PC-9 (cell line): ENCODE results near the gene NUP210. TPM values are rescaled to one million over a fixed set of nuclear protein-coding genes. Genes with fewer than 3 reads are reported as not detected.

Experiments
- BruUV-seq: library from RNA; stranded (reverse); fragments of 400-500 nt; replicated peaks from 2 replicates; lab custom pipeline; 2021; lab: Mats Ljungman, UMichigan
- CTCF ChIA-PET: fragments of 300-600 bp; sonication (Branson Sonifier 250); formaldehyde crosslinking; loops from one replicate; lab custom pipeline; 2022; ENCODE audit warnings: antibody characterized with exemption; lab: Charles Lee
- POLR2A ChIA-PET: fragments of 300-600 bp; sonication (Branson Sonifier 250); formaldehyde crosslinking; loops from one replicate; lab custom pipeline; 2022; ENCODE audit warnings: antibody characterized with exemption; ENCODE audit not compliant: unreplicated experiment; lab: Charles Lee
- DNase-seq, 2 experiments: peaks; one replicate each; pipeline versions ENCODE4 v3.0.0 to v3.0.0-alpha.2; 2015 to 2022; ENCODE audit warnings: mixed read lengths in 1 of 2
- H2AFZ ChIP-seq: fragments of 200-600 bp; sonication (generic); 2 replicates; pipeline ENCODE4 v1.8.1; 2017; ENCODE audit warnings: antibody characterized with exemption
- H3F3A ChIP-seq: fragments of 200-600 bp; sonication (generic); 2 replicates; pipeline ENCODE4 v1.8.1; 2017; ENCODE audit warnings: antibody characterized with exemption, mild to moderate bottlenecking, low read depth; ENCODE audit not compliant: insufficient read depth
- H3K27ac ChIP-seq: fragments of 200-600 bp; sonication (generic); 2 replicates; pipeline ENCODE4 v1.6.1; 2016; ENCODE audit warnings: mixed run types
- H3K27me3 ChIP-seq: fragments of 200-600 bp; sonication (generic); 2 replicates; pipeline ENCODE4 v1.6.1; 2016; ENCODE audit warnings: low read depth, mixed run types; ENCODE audit not compliant: insufficient read depth
- H3K36me3 ChIP-seq: fragments of 200-600 bp; sonication (generic); 2 replicates; pipeline ENCODE4 v1.6.1; 2016; ENCODE audit warnings: low read depth, mixed run types
- H3K4me1 ChIP-seq: fragments of 200-600 bp; sonication (generic); replicated peaks from 2 replicates; pipeline ENCODE4 v1.6.1; 2016; ENCODE audit warnings: mixed run types; ENCODE audit not compliant: insufficient read depth
- H3K4me2 ChIP-seq: fragments of 200-600 bp; sonication (generic); 2 replicates; pipeline ENCODE4 v1.6.1; 2017; ENCODE audit warnings: mixed run types
- H3K4me3 ChIP-seq: fragments of 200-600 bp; sonication (generic); 2 replicates; pipeline ENCODE4 v1.6.1; 2016; ENCODE audit warnings: mixed run types
- H3K79me2 ChIP-seq: fragments of 200-600 bp; sonication (generic); 2 replicates; pipeline ENCODE4 v1.6.1; 2017; ENCODE audit warnings: low read depth, mixed run types
- H3K9me2 ChIP-seq: fragments of 200-600 bp; sonication (generic); 2 replicates; pipeline ENCODE4 v1.8.1; 2017; ENCODE audit warnings: mild to moderate bottlenecking; ENCODE audit not compliant: insufficient read depth
- H3K9me3 ChIP-seq: fragments of 200-600 bp; sonication (generic); 2 replicates; pipeline ENCODE4 v1.8.1; 2016; ENCODE audit warnings: low read depth; ENCODE audit not compliant: insufficient read depth
- H4K20me1 ChIP-seq: fragments of 200-600 bp; sonication (generic); 2 replicates; pipeline ENCODE4 v1.8.1; 2017; ENCODE audit not compliant: insufficient read depth
- CTCF ChIP-seq: fragments of 200-600 bp; sonication (generic); conservative IDR thresholded peaks from 2 replicates; pipeline ENCODE4 v1.6.1; 2017; ENCODE audit warnings: mixed run types, antibody characterized with exemption, mild to moderate bottlenecking, moderate library complexity
- EZH2 ChIP-seq: fragments of 200-600 bp; sonication (generic); IDR thresholded peaks from 2 replicates; pipeline ENCODE4 v1.8.0; 2017; ENCODE audit warnings: antibody characterized with exemption, low read depth
- intact Hi-C: fragments of 100-400 bp; cut with micrococcal nuclease; formaldehyde crosslinking; loops from one replicate; pipeline ENCODE4 v1.10.0; 2022; ENCODE audit not compliant: unreplicated experiment
- total RNA-seq: library from RNA; stranded (reverse); gene quantifications from 2 replicates; pipeline ENCODE4 v1.2.3, GENCODE V29; 2021

Gene NUP210
- total RNA-seq, 1 experiment from 2014 or later, result 84.0 TPM

GRCh38 chr3:13403847-13404246 lies 16.3 kb downstream of the NUP210 start:
- ChIA-PET POLR2A (no interaction called here), CTCF (no interaction called here)
- H3K9me3 ChIP-seq, result peaks cover 9% of the 10 kb centered on the region
- H3K27ac ChIP-seq, result no peak overlapping the region
- H3K27me3 ChIP-seq, result no peaks in the 10 kb centered on the region
- DNase-seq, result no peak
- no peak overlapping the region for H3K4me3 ChIP-seq
- peaks cover 76% of the 10 kb centered on the region for H3K79me2 ChIP-seq
- intact Hi-C loops, result no loop called here
- peaks cover 29% of the 10 kb centered on the region for H4K20me1 ChIP-seq
- no peaks in the 10 kb centered on the region for H3K9me2 ChIP-seq
- no peak overlapping the region for H3K4me2 ChIP-seq
- no peak overlapping the region for H2AFZ ChIP-seq
- H3K4me1 ChIP-seq, result no peaks in the 10 kb centered on the region
- BruUV-seq, result no TSS peak
- no peaks in the 10 kb centered on the region; the same call in 1 of the 2 replicates for H3F3A ChIP-seq
- TF ChIP-seq CTCF (no peak), EZH2 (no peak)
- H3K36me3 ChIP-seq, result peaks cover 8% of the 10 kb centered on the region; the same call in 1 of the 2 replicates

GRCh38 chr3:13403213-13403819 lies 16.8 kb downstream of the NUP210 start:
- ChIA-PET POLR2A (no interaction called here), CTCF (no interaction called here)
- peaks cover 71% of the 10 kb centered on the region for H3K79me2 ChIP-seq
- no peak overlapping the region for H3K4me3 ChIP-seq
- peaks cover 2% of the 10 kb centered on the region; the same call in 1 of the 2 replicates for H3K36me3 ChIP-seq
- intact Hi-C loops, result no loop called here
- H3F3A ChIP-seq, result no peaks in the 10 kb centered on the region; the same call in 1 of the 2 replicates
- no peak overlapping the region for H3K27ac ChIP-seq
- no peaks in the 10 kb centered on the region for H3K4me1 ChIP-seq
- H4K20me1 ChIP-seq, result peaks cover 29% of the 10 kb centered on the region
- no peak for DNase-seq
- no peak overlapping the region for H3K4me2 ChIP-seq
- TF ChIP-seq CTCF (no peak), EZH2 (no peak)
- no peaks in the 10 kb centered on the region for H3K9me2 ChIP-seq
- BruUV-seq, result no TSS peak
- no peaks in the 10 kb centered on the region for H3K27me3 ChIP-seq
- H3K9me3 ChIP-seq, result peaks cover 5% of the 10 kb centered on the region
- H2AFZ ChIP-seq, result no peak overlapping the region

- Histone ChIP-seq H3K9me3 (no peaks in the 10 kb centered on the region), H2AFZ (no peak overlapping the region), H3K4me3 (no peak overlapping the region), H3K9me2 (no peaks in the 10 kb centered on the region), H3K4me1 (no peaks in the 10 kb centered on the region), H4K20me1 (peaks cover 32% of the 10 kb centered on the region), H3K4me2 (no peak overlapping the region), H3K27me3 (no peaks in the 10 kb centered on the region), H3K27ac (no peak overlapping the region), H3K36me3 (no peaks in the 10 kb centered on the region), H3K79me2 (peaks cover 53% of the 10 kb centered on the region), H3F3A (no peaks in the 10 kb centered on the region; the same call in 1 of the 2 replicates)
- BruUV-seq, result no TSS peak
- no peak for DNase-seq
- intact Hi-C loops, result no loop called here
- CTCF ChIA-PET, result no interaction called here
- POLR2A ChIA-PET, result no interaction called here
- no peak for TF ChIP-seq EZH2
- no peak for TF ChIP-seq CTCF
Measured at GRCh38 chr3:13401149-13401548, 19.0 kb downstream of the NUP210 start.
